GM12892 (cell line): Measurements from ENCODE around the gene MANBA.

Source experiments
- POLR2AphosphoS5 ChIP-seq: IDR thresholded peaks from 2 replicates; pipeline ENCODE4 v1.6.1; 2011; ENCODE audit warnings: low read depth, low read length, control low read depth
- TAF1 ChIP-seq: IDR thresholded peaks from 2 replicates; pipeline ENCODE4 v1.6.1; 2011; ENCODE audit warnings: low read depth, mild to moderate bottlenecking, control low read depth, low read length, borderline replicate concordance

GRCh38 chr4:102780476-102781144 is 19.8 kb upstream of the MANBA start:
- no peak for TF ChIP-seq POLR2AphosphoS5
- no peak for TF ChIP-seq TAF1
